Measurements from ENCODE around the gene XXYLT1.
"Not testable (repeated sequence)": the region's sequence is repeated elsewhere in the genome, so short reads cannot be mapped to it uniquely, and the experiment has no call there.

The XXYLT1 gene

DNA sequence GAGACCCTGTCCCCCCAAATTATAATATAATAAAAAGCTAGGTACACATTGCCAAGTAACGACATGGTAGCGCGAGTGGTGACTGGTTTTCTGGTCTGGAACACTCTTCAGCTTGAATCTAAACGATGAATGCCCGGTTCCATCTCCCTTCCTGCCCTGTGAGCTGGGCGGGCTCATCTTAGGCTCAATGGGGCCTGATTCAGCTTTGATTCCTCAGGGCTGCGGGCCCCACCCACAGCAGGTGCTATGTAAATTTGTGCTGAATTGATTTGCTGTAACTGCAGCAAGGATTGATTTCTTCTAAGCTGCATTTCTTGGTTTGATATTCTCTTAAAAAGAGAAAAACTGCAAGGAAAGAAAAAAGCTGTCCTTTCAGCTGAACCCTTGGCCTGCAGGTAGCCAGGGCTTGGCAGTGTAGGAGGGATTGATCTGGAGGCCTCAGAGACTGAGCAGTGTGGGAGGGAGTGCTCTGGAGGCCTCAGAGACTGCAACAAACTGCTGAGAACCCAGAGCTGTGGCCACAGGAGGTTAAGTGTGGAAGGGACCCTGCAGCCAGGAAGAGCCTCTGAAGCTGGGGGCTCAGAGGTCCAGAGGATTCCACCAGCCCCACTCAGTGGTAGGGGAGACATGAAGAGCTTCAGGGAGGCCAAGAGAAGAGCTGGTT, 231.6 kb downstream of the XXYLT1 start:
- DNase-seq: no peak

DNA sequence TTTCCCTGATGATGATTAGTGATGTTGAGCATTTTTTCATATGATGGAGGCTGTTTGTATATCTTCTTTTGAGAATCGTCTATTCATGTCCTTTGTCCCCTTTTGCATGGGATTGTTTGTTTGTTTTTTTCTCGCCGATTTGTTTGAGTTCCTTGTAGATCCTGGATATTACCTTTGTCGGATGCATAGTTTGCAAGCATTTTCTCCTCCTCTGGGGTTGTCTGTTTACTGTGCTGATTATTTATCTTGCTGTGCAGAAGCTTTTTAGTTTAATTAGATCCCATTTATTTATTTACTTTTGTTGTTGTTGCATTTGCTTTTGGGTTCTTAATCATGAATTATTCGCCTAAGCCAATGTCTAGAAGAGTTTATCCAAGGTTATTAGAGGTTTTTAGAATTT, 232.8 kb downstream of the XXYLT1 start:
- DNase-seq: no peak

DNA sequence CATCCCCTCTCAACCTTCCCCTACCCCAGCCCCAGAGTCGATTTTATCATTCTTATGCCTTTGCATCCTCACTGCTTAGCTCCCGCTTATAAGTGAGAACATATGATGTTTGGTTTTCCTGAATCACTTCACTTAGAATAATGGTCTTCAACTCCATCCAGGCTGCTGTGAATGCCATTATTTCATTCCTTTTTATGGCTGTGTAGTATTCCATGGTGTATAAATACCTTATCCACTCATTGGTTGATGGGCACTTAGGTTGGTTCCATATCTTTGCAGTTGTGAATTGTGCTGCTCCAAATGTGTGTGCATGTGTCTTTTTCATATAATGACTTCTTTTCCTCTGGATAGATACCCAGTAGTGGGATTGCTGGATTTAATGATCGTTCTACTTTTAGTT, 233.4 kb downstream of the XXYLT1 start:
- DNase-seq: not testable (repeated sequence)

DNA sequence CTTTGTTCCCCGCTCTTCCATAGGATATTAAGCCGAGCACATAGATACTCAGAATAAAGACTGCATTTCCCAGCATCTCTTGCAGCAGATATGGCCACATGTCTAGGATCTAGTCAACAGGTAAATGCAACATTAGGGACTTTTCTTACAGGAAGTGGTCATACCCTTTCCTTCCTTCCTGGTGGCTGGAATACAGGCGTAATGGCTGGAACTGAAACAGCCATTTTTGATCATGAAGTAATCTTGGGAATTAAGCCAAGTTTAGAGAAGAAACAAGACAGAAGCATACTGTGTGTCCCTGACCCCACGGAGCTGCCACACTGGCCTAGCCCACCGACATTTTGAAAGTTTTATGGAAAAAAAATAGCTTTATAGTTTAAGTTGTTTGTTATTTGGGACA, 234.0 kb downstream of the XXYLT1 start:
- DNase-seq: no peak

DNA sequence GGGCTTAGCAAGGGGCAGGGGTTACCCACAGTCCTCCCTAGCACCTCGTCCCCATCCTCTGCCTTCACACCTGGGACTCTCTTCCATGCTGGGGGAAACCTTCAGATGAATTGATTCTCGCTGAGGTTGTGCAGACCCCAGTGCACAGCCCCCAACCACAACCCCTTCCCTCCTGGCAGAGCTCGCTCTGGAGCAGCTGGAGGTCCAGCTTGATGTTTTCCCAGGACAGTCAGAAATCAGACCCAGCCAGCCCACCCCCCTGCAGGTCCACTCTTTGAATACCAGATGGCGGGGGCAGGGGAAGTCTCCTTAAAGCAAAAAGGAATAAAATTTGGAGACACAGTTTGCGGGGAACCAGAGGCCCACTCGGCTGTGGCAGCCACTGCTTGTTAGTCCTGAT, 234.4 kb downstream of the XXYLT1 start:
- no peak for DNase-seq

DNA sequence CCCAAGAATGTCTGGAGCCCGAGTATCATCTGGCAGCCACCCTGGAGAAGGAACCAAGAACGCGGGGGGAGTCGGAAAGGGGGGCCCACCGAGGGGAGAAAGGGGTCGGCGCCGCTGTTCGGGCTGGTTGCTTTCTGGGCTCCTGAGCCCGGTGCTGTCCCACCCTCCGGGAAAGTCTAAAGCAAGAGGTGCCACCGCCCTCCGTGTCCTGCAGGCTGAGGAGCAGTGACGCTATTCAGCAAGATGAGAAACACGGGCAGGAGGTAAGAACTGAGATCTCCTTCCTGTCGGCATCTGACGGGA, 234.8 kb downstream of the XXYLT1 start:
- DNase-seq: no peak

DNA sequence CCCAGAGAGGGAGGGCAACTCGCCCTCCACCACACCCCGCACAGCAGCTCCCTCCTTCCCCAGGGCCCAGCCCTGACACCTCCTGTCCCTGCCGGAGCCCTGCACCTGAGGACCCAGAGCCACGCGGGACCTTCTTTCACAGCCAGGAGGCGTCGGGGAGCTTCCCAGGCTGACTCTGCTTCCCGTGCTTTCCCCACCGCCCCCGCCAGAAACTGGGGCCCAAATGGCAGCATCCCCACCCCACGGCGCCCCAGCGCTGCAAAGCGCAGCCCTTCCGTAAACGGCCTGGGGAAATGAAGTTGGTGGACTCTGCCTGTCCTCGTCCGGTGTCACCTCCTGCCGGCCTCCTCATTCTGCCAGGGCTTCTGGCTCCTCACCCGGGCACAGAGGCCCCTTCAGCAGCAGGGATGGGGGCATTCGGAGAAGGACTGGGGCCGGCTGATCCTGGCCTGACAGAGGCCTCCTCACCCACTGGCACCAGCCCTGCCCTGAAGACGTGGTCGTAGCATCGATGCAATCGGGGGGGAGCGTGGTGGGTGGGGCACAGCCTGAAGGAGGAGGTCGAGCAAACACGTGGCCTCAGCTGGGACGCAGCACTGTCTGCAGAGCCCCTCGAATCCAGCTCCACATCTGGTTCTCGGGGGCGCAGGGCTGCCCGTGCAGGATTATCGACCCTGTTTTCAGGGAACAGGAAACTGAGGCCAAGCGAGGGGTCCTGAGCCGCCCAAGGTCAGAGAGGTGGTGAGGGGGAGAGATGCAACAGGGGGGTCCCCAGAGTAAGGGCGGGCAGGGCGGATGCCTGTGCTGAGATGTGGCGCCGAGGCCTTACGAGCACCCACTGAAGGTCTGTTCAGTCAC, 235.4 kb downstream of the XXYLT1 start:
- DNase-seq: no peak

DNA sequence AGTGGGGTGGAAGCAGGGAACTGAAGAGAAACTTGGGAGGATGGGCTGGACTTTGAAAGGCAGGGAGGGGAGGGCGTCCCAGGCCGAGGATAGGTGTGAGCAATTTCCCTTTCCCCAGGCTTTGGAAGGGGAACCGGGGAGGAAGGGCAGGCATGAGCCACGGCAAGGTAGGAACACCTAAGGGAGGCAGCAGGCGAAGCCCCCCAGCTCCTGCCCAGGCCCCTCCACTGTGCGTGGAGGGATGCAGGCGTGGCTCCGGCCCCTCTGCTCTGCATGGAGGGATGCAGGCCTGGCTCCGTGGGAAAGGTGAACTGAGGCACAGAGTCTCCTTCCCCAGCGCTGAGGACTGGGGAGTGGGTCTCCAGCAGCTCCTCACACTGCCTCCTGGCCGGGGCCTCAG, 236.4 kb downstream of the XXYLT1 start:
- no peak for DNase-seq

DNA sequence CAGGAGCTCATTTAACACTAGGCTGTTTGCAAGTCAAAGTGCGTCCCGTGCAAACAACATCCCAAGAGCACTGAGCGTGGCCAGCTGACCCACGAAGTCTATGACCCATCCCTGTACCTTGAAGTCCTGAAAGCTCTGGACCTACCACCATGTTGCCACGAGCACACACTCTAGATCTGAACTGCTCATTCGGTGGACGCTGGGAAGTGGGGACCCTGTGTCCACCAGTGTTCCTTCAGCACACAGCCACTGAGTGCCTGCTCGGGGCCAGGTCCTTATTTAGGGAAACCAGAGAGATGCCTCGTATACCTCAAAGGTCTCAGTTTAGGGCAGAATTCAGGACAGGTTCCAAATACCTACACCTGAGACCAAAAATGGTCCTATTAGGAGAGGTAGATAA, 236.9 kb downstream of the XXYLT1 start:
- DNase-seq: no peak

DNA sequence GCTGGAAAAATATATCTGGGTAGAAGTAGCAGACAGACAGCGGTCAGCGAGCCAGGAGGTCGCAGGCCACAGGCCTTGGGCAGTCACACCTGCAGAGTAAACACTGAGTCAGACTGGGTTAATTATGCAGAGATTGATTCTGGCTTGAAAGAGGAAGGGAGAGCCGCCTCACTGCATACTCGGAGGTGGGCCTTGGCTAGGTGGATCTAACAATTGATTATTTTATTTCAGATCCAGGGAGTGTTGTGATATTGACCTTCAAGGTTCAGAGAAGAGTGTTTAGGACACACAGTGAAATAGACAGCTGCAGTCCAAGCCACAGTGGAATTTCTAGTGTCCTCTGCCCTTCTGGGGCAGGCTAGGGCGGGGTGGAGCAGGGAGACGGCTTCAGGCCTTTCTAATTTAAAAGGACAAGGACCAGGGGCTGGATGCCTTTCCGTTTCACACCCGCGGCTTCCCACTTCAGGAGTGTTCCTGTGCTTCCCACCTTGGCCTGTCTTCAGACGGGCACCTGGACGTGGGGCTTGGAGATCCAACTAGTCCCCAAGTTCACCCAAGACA, 237.3 kb downstream of the XXYLT1 start:
- no peak for DNase-seq

DNA sequence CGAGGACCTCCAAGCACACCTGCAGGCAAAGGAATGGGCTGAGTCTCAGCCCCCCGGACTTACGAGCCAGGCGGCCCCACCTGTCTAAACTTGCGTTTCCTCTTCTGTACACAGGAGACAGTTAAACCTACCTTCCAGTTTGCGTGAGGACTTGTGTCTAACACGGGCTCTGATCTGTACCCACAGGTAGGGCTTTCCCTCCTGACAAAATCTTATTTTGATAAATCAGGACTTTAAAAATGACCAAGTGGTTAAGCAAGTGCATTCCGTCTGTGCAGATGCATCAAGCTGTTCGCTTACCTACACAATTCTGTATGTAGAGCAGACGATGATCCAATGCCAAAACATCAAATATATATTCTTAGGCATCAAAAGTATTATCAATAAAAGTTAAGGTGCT, 238.0 kb downstream of the XXYLT1 start:
- DNase-seq: no peak

DNA sequence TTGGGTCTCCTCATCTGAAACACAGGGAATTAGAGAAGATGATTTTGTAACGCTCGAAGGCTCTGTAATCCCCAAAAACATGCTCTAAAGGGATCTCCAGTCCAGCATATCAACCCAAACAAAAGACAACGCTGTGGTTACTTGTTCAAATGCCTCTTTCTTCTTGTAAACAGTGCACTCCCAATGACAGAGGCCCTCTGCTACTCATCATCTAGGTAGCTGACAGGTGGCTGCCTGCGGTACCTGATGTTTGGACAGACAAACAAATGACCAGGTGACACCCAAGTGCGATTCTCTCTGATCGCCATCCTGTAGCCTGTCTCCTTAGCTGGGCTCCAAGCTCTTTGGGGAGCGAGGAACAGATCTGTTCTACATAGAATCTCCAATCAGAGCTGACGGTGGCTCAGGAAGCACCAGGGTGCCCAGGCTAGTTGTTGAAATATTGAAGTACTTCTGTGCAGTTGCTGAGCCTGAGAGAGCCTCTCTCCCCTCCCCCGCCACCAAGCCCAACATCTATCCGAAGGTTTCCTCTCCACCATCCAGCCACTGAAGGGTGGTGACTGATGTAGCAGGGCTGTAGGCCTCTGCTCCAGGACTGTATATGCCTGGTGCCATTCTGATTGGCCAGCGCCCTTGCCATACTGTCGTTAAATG, 238.7 kb downstream of the XXYLT1 start:
- no peak for DNase-seq

DNA sequence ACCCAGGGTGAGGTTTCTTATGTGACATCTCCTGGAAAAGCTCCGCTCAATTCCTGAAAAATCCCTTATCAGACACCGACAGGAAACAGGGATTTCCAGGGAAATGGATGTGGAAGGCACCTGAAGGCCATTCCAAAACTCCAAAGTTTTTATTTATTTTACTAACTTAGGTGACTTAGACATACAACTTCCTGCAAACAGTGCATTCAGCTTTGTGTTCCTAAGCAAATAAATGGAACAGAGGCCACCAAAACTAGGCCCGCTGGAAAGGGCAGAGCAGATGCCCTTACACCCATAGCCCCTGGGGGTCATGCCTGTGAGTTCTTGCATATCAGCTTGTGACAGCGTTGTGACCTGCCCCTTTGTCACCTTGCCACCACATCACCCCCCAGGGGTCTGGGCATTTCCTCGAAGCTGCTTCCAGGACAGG, 239.4 kb downstream of the XXYLT1 start:
- no peak for DNase-seq

DNA sequence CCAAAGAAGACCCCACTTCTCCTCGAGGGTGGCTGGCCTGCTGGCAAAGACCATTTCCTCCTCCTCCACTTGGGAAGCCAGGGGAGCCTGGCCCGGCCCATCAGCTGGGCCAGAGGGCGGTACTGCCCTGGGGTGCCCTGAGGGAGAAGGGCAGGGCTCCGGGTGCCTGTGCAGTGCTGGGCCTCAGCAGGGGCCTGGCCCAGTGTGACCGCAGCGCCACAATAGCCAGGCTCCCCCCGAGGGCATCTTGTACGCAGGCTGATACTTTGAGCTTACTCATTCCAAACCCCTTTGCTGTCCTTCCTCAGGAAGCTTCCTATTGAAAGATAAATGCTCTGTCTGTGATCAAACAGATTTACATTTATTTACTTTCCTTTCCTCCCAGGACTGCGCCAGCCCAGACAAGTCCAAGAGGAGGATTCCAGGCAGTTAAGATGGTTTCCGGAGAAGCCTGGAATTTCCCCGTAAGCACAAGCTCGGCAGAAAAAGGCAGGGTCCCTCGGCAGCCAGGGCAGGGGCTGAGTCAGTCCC, 240.1 kb downstream of the XXYLT1 start:
- no peak for DNase-seq

DNA sequence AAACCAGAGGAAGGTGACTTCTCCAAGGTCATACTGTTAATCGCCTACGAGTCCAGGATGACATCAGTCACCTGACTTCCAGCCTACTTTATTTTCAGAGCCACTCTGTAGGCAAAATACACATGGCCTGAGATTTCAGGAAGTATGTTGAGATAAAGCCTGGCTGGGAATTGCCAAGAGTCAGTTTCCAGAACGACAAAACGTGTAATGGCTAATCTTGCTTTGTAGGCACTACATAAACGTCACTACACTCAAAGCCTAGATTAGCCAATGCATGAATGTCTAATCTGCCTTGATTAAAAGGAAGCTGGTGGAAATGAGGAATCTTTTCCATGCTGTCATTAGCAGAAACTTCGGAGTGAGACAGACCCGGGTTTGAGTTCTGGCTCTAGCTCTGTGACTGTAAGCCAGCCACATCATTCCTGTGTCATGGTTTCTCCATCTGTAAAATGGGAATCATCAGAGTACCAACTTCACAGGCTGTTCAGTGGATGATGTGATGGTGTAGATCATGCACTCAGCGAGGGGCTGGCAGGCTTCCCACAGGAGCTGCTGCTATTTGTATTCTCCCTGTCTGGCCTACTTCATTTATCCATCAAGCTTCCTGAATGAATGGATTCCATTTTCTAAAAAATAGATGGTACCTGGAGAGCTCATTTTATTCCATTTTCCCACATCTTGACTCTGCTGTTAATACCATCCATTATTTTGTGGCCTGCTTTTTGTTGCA, 241.9 kb downstream of the XXYLT1 start:
- no peak for DNase-seq

DNA sequence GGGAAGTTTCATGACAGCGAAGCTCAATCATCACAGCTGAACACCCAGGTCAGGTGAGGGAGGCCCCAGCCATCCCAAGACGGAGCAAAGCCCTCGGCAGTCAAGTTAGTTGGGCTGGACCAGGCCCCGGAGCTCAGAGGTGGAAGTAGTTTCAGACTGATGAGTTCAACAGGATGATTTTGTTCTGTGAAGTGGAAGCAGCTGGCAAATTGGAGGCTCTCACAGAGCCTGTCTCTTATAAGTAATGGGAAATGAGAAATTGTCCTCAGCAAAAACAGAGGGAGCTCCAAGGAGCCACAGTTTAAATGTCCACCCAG, 245.1 kb downstream of the XXYLT1 start:
- DNase-seq: no peak

DNA sequence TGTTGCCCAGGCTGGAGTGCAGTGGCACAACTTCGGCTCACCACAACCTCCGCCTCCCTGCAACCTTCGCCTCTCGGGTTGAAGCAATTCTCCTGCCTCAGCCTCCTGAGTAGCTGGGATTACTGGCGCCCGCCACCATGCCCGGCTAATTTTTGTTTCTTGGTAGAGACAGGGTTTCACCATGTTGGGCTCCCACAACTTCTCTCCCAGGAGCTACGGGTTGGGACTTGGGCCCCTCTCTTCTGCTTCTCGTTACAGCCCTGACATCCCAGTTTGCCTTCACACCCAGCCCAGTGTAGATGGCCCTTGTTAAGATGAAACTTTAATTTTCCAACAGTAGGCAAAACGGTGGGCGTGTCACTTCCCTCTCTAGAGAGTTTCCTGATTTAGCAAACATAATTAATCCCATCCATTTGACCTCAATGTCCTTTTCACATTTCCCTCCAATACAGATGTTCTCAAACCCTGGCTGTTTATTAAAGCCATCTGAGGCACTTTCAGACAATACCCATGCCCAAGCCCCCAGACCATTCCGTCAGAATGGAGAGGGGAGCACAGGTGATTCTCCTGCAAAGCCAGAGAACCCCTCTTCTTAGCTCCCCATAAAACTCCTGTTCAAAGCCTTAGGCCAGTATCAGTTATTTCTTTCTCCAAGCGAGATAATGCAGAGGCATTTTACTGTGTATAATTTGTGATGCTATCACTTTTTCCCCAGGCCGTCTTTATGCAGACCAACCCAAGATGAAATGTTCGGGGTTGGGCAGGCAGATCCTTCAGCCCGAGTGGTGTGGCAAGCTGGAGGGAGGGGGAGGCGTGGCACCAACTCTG, 245.7 kb downstream of the XXYLT1 start:
- no peak for DNase-seq

DNA sequence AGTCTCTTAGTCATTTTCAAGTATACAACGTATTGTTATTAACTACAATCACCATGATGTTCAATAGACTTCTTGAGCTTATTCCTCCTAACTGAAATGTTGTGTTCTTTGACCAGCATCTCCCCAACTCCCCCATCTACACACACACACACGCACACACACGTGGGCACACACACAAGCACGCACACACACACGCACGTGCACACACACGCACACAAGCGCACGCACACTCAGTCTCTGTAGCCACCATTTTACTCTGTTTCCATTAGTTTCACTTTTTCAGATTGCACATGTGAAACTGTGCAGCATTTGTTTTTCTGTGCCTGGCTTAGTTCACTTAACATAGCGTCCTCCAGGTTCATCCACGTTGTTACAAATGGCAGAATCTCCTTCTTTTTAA, 247.0 kb downstream of the XXYLT1 start:
- no peak for DNase-seq

DNA sequence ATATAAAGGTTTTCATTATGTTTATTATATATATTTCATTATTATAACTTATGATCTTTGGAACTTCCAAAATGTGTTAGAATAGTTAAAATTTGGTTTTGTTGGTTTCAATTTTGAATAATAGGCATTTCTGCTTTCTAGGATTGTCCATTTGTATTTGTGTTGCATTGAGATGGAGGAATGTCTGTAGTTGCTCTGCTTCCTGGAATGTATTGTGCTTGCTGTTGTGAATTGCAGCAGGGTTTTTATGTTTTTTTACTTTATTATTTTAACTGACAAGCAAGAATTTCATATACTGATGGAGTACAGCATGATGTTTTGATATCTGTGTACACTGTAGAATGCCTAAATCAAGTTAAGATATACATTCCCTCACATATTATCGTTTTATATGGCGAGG, 247.4 kb downstream of the XXYLT1 start:
- no peak for DNase-seq

DNA sequence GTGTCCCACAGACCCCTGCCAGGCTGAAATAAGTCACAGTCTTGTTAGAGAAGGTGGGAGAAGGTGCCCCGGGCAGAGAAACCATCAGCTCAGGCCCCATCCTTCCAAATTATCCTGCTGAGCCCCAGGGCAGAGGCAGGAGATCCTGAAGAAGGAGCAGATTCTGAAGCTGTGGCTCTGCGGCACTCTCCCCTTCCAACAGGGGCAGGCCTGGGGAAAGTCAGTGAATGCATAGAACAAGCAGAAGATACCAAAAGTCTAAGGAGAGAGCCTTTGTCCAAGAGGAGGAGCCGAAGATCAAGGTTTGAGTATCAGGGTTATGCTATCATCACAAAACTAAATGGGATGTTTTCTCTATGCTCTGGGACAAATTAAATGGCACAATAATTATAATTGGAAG, 249.3 kb downstream of the XXYLT1 start:
- no peak for DNase-seq

DNA sequence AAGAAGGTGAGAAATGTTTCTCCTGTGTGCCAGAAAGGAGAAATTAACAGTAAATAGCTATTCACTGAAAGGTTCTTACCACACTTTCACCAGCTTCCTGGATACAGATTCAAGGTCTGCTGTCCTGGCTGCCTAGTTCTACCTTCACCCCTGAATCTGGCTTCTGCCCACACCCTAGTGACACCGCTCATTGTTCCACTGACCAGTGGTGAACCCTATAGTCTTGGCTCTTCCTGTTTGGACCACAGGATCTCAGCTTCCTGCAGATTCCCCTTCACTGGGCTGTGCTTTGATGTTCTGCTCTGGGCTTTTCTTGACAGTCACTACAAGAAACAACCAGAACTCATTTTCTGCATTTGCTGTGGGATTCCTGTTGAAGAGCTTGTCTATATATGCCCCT, 250.0 kb downstream of the XXYLT1 start:
- no peak for DNase-seq

DNA sequence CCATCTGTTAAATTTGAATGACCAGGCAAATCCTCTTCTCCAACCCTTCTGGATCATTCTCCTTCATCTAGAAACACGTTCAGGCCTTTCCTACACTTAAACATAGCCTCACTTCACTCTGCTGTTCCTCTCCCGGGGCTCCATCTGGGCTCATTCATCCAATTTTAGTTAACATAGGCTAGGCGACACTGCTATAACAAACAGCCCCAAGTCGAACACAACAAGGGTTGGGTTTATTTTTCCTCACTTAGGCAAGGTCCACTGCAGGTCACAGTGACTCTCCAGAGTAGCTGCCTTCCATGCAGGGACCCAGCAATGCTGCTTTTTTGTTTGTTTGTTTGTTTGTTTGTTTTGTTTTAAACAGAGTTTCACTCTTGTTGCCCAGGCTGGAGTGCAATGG, 250.8 kb downstream of the XXYLT1 start:
- no peak for DNase-seq
